ENCODE results near the gene ZNF675. TPM values are rescaled to one million over a fixed set of nuclear protein-coding genes. Genes with fewer than 3 reads are reported as not detected.

The ZNF675 gene
- total and polyA plus RNA-seq, 9 of the 15 experiments (the other 6 are each of a cell fraction or from before 2014, with no cell fraction given): 12.9 to 26.5 (median 17.2) TPM

GRCh38 chr19:23706657-23707056, 19.6 kb upstream of the ZNF675 start:
- H3K4me3 ChIP-seq: no peak overlapping the region
- H3K4me1 ChIP-seq (replicated peaks in 1 of 2; ENCODE audit: control insufficient read depth in 2 of 2, insufficient read depth in 2 of 2, low read length in 2 of 2): no peaks in the 10 kb centered on the region
- no peaks in the 10 kb centered on the region for H3K9me3 ChIP-seq (replicated peaks; ENCODE audit: control insufficient read depth, insufficient read depth, low read depth, low read length)
- POLR2A ChIA-PET: no interaction called here
- H3K4me2 ChIP-seq (ENCODE audit: insufficient read depth, low read length): no peak overlapping the region
- no peak overlapping the region for H3K27ac ChIP-seq (ENCODE audit: extremely low read depth, low read depth, low read length)
- H3K9me1 ChIP-seq (ENCODE audit: control insufficient read depth, insufficient read depth, low read length): no peaks in the 10 kb centered on the region
- H3K27me3 ChIP-seq (ENCODE audit: control insufficient read depth in 2 of 2, insufficient read depth in 2 of 2, low read length in 2 of 2): no peaks in the 10 kb centered on the region
- no peaks in the 10 kb centered on the region for H4K20me1 ChIP-seq (replicated peaks; ENCODE audit: control insufficient read depth, insufficient read depth, low read length)
- no peak for FAIRE-seq
- intact Hi-C loops (cut with micrococcal nuclease): no loop called here
- peak; percentile 91 for TF ChIP-seq ZNF431 (CRISPR knock-in tag; IDR thresholded peaks at IDR 0.05)
- TF ChIP-seq PCBP2 (IDR thresholded peaks at IDR 0.05; ENCODE audit: low read depth, low read length, poor library complexity, severe bottlenecking): no peak
- no peak for TF ChIP-seq KDM4B (IDR thresholded peaks at IDR 0.05; ENCODE audit: borderline replicate concordance in 2 of 2, low read depth in 1 of 2)
- no peak for TF ChIP-seq NR2C2 (CRISPR knock-in tag; IDR thresholded peaks at IDR 0.05)
- TF ChIP-seq NR2C2 (tag; IDR thresholded peaks at IDR 0.05): no peak
- TF ChIP-seq EWSR1 (IDR thresholded peaks at IDR 0.05; ENCODE audit: borderline replicate concordance, low read depth, partially characterized antibody): no peak
- H3K36me3 ChIP-seq (ENCODE audit: control insufficient read depth, insufficient read depth, low read length): no peaks in the 10 kb centered on the region
- no peak overlapping the region for H3K9ac ChIP-seq (ENCODE audit: insufficient read depth in 1 of 2, low read depth in 2 of 2, low read length in 2 of 2)
- WGBS (ENCODE audit: insufficient coverage, low coverage, missing lambda C conversion rate): 0% methylated on average over 1 of the region's 1 CpG
- ATAC-seq: no peak
- no peak for DNase-seq (ENCODE audit: extremely low read depth in 1 of 4, low spot score in 3 of 4)
- H3K79me2 ChIP-seq (ENCODE audit: control insufficient read depth, insufficient read depth, low read length): no peaks in the 10 kb centered on the region
- H2AFZ ChIP-seq (ENCODE audit: low read depth, low read length): no peak overlapping the region
- no TSS peak for BruUV-seq (replicated peaks)
- CTCF ChIA-PET (ENCODE audit: low intra/inter-chr PET ratio): interaction anchor here (0.6 kb wide), 1 partner anchor 160 kb away, joined by 5 read pairs; no protein-coding TSS in a partner anchor
- in situ Hi-C loops (cut with MboI): no loop called here

DNA sequence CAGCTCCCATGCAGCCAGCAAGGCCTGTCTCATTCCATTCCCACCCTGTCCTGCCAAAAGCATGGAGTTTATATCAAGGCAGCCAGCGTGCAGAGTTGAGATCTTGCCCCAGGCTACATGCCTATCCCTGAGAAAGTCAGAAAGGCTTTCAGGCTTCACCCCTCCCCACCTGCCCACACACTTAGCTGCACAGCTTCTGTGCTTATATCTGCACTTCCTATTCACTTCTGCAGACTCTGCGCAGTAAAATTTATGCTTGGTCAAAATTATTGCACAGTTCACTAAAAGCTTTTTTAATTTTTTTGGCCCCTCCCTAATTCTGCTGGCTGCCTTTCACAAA, 12.5 kb upstream of the ZNF675 start:
- DNase-seq (ENCODE audit: extremely low read depth in 1 of 4, low spot score in 3 of 4) (peak in 1 of 4 experiments; percentile 14), ATAC-seq (peak; percentile 77), FAIRE-seq (no peak)
- peak overlapping the region; percentile 64 for H3K27ac ChIP-seq (ENCODE audit: extremely low read depth, low read depth, low read length)
- H3K9ac ChIP-seq (ENCODE audit: insufficient read depth in 1 of 2, low read depth in 2 of 2, low read length in 2 of 2): peak overlapping the region; percentile 9 to 57; a peak in 2 of 4 replicates
- peak overlapping the region; percentile 74 for H3K4me2 ChIP-seq (ENCODE audit: insufficient read depth, low read length)
- H3K79me2 ChIP-seq (ENCODE audit: control insufficient read depth, insufficient read depth, low read length): no peaks in the 10 kb centered on the region
- WGBS (ENCODE audit: insufficient coverage, low coverage, missing lambda C conversion rate): 19% methylated on average over 2 of the region's 2 CpGs
- H3K4me1 ChIP-seq (replicated peaks in 1 of 2; ENCODE audit: control insufficient read depth in 2 of 2, insufficient read depth in 2 of 2, low read length in 2 of 2): peaks cover 0 to 9% of the 10 kb centered on the region in 2 experiments; a peak in 3 of 5 replicates
- no peaks in the 10 kb centered on the region for H4K20me1 ChIP-seq (replicated peaks; ENCODE audit: control insufficient read depth, insufficient read depth, low read length)
- ChIA-PET CTCF (ENCODE audit: low intra/inter-chr PET ratio) (no interaction called here), POLR2A (interaction anchor here (0.6 to 1.8 kb wide), 4 partner anchors 9 to 59 kb away, joined by 3 to 8 read pairs (median 5); partner anchors contain the start of genes ZNF675 and ZNF681)
- peak overlapping the region; percentile 26 for H3K4me3 ChIP-seq
- no peaks in the 10 kb centered on the region for H3K36me3 ChIP-seq (ENCODE audit: control insufficient read depth, insufficient read depth, low read length)
- intact Hi-C loops (cut with micrococcal nuclease): no loop called here
- BruUV-seq (replicated peaks): no TSS peak
- H3K9me1 ChIP-seq (ENCODE audit: control insufficient read depth, insufficient read depth, low read length): no peaks in the 10 kb centered on the region
- in situ Hi-C loops (cut with MboI): no loop called here
- no peaks in the 10 kb centered on the region for H3K27me3 ChIP-seq (ENCODE audit: control insufficient read depth in 2 of 2, insufficient read depth in 2 of 2, low read length in 2 of 2)
- 0 out of 2 replicates have a peak, but pooled peaks have one; percentile 4 for TF ChIP-seq PHF8 (IDR thresholded peaks at IDR 0.05; ENCODE audit: borderline replicate concordance, low read length)
- TF ChIP-seq HNRNPH1 (optimal IDR thresholded peaks at IDR 0.05; ENCODE audit: low read depth, low read length): no peak
- peak overlapping the region; percentile 93 for H2AFZ ChIP-seq (ENCODE audit: low read depth, low read length)
- H3K9me3 ChIP-seq (replicated peaks; ENCODE audit: control insufficient read depth, insufficient read depth, low read depth, low read length): no peaks in the 10 kb centered on the region
